ENCODE results near the gene UTS2B.

Gene UTS2B

DNA sequence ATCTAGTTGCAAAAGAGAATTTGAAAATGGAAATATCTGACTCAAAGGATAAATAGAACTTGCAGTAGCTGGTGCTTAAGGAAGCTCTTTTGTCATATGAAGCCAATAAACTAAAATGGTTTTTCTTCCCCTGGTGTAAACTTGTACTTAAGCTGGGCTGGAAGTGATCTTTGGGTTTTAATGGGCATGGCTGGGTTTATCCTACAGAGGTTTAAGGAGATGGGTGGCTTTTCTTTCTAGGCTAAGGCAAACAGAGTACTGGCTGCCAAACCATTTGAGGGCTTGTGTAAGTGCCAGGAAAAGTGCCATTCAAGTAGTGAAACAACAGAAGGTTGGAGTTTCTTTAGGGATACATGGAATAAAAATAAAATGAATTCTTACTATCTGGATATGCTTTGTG, 12.1 kb upstream of the UTS2B start:
- H3K27ac ChIP-seq (ENCODE audit: low read length) = no peak overlapping the region
- no peak for DNase-seq
- H3K4me1 ChIP-seq (ENCODE audit: insufficient read depth, low read length) = no peaks in the 10 kb centered on the region
- H3K79me2 ChIP-seq (ENCODE audit: insufficient read depth, low read length) = no peaks in the 10 kb centered on the region
- no peak overlapping the region for H2AFZ ChIP-seq (ENCODE audit: low read depth, low read length)
- H3K27me3 ChIP-seq (ENCODE audit: insufficient read depth, low read length, poor library complexity) = no peaks in the 10 kb centered on the region
- H3K9ac ChIP-seq (ENCODE audit: low read depth, low read length) = no peak overlapping the region
- no peak for ATAC-seq (ENCODE audit: insufficient read depth, low read depth)
- H3K36me3 ChIP-seq (ENCODE audit: insufficient read depth, low read length) = no peaks in the 10 kb centered on the region
- H3K4me2 ChIP-seq (ENCODE audit: insufficient read depth, low read length) = no peak overlapping the region
- no peak for TF ChIP-seq CTCF (IDR thresholded peaks at IDR 0.05; ENCODE audit: borderline replicate concordance, extremely low read depth, low read length, poor library complexity, severe bottlenecking)
- no peak for TF ChIP-seq EZH2 (IDR thresholded peaks at IDR 0.05; ENCODE audit: borderline replicate concordance, low read depth, low read length, severe bottlenecking)
- H4K20me1 ChIP-seq (ENCODE audit: insufficient read depth, low read length) = no peaks in the 10 kb centered on the region
- H3K9me3 ChIP-seq (ENCODE audit: insufficient read depth, low read length, severe bottlenecking) = no peaks in the 10 kb centered on the region
- H3K4me3 ChIP-seq (ENCODE audit: low read depth in 1 of 2, low read length in 2 of 2) = no peak overlapping the region

DNA sequence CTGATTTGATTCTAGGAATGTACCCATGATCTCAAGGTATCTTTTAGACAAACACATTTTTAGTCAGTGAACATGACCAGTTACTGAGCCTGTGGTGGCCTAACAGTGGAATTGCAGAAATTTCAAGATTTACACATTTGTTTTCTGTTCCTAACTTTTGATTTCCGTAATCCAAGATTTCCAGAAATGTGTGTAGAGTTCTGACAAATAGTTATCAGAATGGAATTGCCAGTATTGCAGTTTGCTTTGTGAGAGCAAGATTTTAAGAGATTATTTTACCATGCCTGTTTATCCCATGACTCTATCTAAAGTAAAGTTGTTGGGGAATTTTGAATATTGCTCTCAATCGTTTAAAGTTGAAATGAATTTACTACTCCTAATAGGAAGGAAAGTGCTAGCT, 11.7 kb upstream of the UTS2B start:
- no peak overlapping the region for H3K27ac ChIP-seq (ENCODE audit: low read length)
- no peak overlapping the region for H3K4me2 ChIP-seq (ENCODE audit: insufficient read depth, low read length)
- H3K27me3 ChIP-seq (ENCODE audit: insufficient read depth, low read length, poor library complexity) = no peaks in the 10 kb centered on the region
- no peaks in the 10 kb centered on the region for H4K20me1 ChIP-seq (ENCODE audit: insufficient read depth, low read length)
- no peak overlapping the region for H3K9ac ChIP-seq (ENCODE audit: low read depth, low read length)
- no peaks in the 10 kb centered on the region for H3K79me2 ChIP-seq (ENCODE audit: insufficient read depth, low read length)
- no peak overlapping the region for H3K4me3 ChIP-seq (ENCODE audit: low read depth in 1 of 2, low read length in 2 of 2)
- H3K4me1 ChIP-seq (ENCODE audit: insufficient read depth, low read length) = no peaks in the 10 kb centered on the region
- no peak for ATAC-seq (ENCODE audit: insufficient read depth, low read depth)
- H3K9me3 ChIP-seq (ENCODE audit: insufficient read depth, low read length, severe bottlenecking) = no peaks in the 10 kb centered on the region
- H3K36me3 ChIP-seq (ENCODE audit: insufficient read depth, low read length) = no peaks in the 10 kb centered on the region
- TF ChIP-seq CTCF (IDR thresholded peaks at IDR 0.05; ENCODE audit: borderline replicate concordance, extremely low read depth, low read length, poor library complexity, severe bottlenecking) = no peak
- TF ChIP-seq EZH2 (IDR thresholded peaks at IDR 0.05; ENCODE audit: borderline replicate concordance, low read depth, low read length, severe bottlenecking) = no peak
- no peak for DNase-seq
- H2AFZ ChIP-seq (ENCODE audit: low read depth, low read length) = no peak overlapping the region

DNA sequence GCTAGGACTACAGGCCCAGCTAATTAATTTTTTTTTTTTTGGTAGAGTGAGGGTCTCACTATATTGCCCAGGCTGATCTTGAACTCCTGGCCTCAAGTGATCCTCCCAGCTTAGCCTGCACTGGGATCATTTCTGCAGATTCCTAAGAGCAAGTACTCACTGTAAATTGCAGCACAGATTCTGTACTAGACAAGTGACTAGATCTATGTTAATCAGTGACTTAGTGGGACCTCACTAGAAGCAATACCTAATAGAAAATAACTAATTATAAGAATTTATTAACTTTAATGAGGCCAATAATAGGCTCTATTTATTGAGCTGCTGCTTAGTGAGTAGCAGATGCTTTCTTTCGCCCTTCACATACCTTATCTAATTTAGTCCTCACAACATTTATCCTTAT, 10.6 kb upstream of the UTS2B start:
- H3K4me3 ChIP-seq (ENCODE audit: low read depth in 1 of 2, low read length in 2 of 2) = no peak overlapping the region
- no peak overlapping the region for H3K27ac ChIP-seq (ENCODE audit: low read length)
- H3K79me2 ChIP-seq (ENCODE audit: insufficient read depth, low read length) = no peaks in the 10 kb centered on the region
- ATAC-seq (ENCODE audit: insufficient read depth, low read depth) (no peak), DNase-seq (no peak)
- no peaks in the 10 kb centered on the region for H3K27me3 ChIP-seq (ENCODE audit: insufficient read depth, low read length, poor library complexity)
- H2AFZ ChIP-seq (ENCODE audit: low read depth, low read length) = no peak overlapping the region
- H3K9me3 ChIP-seq (ENCODE audit: insufficient read depth, low read length, severe bottlenecking) = no peaks in the 10 kb centered on the region
- no peaks in the 10 kb centered on the region for H3K36me3 ChIP-seq (ENCODE audit: insufficient read depth, low read length)
- no peak overlapping the region for H3K4me2 ChIP-seq (ENCODE audit: insufficient read depth, low read length)
- no peaks in the 10 kb centered on the region for H4K20me1 ChIP-seq (ENCODE audit: insufficient read depth, low read length)
- H3K4me1 ChIP-seq (ENCODE audit: insufficient read depth, low read length) = no peaks in the 10 kb centered on the region
- TF ChIP-seq CTCF (IDR thresholded peaks at IDR 0.05; ENCODE audit: borderline replicate concordance, extremely low read depth, low read length, poor library complexity, severe bottlenecking) = no peak
- TF ChIP-seq EZH2 (IDR thresholded peaks at IDR 0.05; ENCODE audit: borderline replicate concordance, low read depth, low read length, severe bottlenecking) = no peak
- H3K9ac ChIP-seq (ENCODE audit: low read depth, low read length) = no peak overlapping the region

- H3K4me3 ChIP-seq (ENCODE audit: low read depth in 1 of 2, low read length in 2 of 2) = no peak overlapping the region
- no peaks in the 10 kb centered on the region for H3K27me3 ChIP-seq (ENCODE audit: insufficient read depth, low read length, poor library complexity)
- no peaks in the 10 kb centered on the region for H4K20me1 ChIP-seq (ENCODE audit: insufficient read depth, low read length)
- H3K36me3 ChIP-seq (ENCODE audit: insufficient read depth, low read length) = no peaks in the 10 kb centered on the region
- TF ChIP-seq CTCF (IDR thresholded peaks at IDR 0.05; ENCODE audit: borderline replicate concordance, extremely low read depth, low read length, poor library complexity, severe bottlenecking) (no peak), EZH2 (IDR thresholded peaks at IDR 0.05; ENCODE audit: borderline replicate concordance, low read depth, low read length, severe bottlenecking) (no peak)
- no peak for DNase-seq
- no peak overlapping the region for H3K4me2 ChIP-seq (ENCODE audit: insufficient read depth, low read length)
- H3K9me3 ChIP-seq (ENCODE audit: insufficient read depth, low read length, severe bottlenecking) = no peaks in the 10 kb centered on the region
- no peaks in the 10 kb centered on the region for H3K79me2 ChIP-seq (ENCODE audit: insufficient read depth, low read length)
- H3K4me1 ChIP-seq (ENCODE audit: insufficient read depth, low read length) = no peaks in the 10 kb centered on the region
- no peak for ATAC-seq (ENCODE audit: insufficient read depth, low read depth)
- H3K9ac ChIP-seq (ENCODE audit: low read depth, low read length) = no peak overlapping the region
- no peak overlapping the region for H2AFZ ChIP-seq (ENCODE audit: low read depth, low read length)
- H3K27ac ChIP-seq (ENCODE audit: low read length) = no peak overlapping the region
Measured at GRCh38 chr3:191340351-191340750, 10.0 kb upstream of the UTS2B start.

Measured in DND-41 (cell line).